ENCODE results near the gene SLX4IP.

DNA sequence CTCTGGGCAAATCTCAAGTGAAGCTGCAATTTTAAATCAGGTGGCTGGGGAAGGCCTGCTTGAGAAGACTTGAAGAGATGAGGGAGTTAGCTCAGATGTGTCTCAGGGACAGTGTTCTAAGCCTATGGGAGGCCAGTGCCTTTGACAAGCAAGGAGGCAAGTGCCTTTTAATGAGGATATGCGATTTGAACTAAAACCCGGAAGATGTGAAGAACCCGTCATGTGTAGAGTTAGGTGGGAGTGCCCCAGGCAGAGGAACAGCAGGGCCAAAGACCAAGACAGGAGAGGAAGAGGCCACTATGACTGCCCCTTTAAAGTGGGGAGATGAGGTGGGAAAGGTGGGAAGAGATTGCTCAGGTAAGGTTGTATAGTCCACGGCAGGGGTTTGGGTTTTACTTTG is 71.9 kb downstream of the SLX4IP start:
- no peak for TF ChIP-seq MYC (IDR thresholded peaks at IDR 0.05; ENCODE audit: low read depth, low read length)
- TF ChIP-seq, protein P1, sequence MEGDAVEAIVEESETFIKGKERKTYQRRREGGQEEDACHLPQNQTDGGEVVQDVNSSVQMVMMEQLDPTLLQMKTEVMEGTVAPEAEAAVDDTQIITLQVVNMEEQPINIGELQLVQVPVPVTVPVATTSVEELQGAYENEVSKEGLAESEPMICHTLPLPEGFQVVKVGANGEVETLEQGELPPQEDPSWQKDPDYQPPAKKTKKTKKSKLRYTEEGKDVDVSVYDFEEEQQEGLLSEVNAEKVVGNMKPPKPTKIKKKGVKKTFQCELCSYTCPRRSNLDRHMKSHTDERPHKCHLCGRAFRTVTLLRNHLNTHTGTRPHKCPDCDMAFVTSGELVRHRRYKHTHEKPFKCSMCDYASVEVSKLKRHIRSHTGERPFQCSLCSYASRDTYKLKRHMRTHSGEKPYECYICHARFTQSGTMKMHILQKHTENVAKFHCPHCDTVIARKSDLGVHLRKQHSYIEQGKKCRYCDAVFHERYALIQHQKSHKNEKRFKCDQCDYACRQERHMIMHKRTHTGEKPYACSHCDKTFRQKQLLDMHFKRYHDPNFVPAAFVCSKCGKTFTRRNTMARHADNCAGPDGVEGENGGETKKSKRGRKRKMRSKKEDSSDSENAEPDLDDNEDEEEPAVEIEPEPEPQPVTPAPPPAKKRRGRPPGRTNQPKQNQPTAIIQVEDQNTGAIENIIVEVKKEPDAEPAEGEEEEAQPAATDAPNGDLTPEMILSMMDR (IDR thresholded peaks at IDR 0.05; ENCODE audit: extremely low read depth in 1 of 2, insufficient read depth in 1 of 2, low read depth in 1 of 2, low read length in 2 of 2) = no peak
- no peak for TF ChIP-seq POLR2AphosphoS5 (IDR thresholded peaks at IDR 0.05; ENCODE audit: insufficient read depth, low read depth, low read length)
- TF ChIP-seq POLR2A (IDR thresholded peaks at IDR 0.05; ENCODE audit: low read depth, low read length) = no peak
- TF ChIP-seq EZH2 (IDR thresholded peaks at IDR 0.05; ENCODE audit: borderline replicate concordance, low read depth, low read length, severe bottlenecking) = no peak
- TF ChIP-seq, protein P2, sequence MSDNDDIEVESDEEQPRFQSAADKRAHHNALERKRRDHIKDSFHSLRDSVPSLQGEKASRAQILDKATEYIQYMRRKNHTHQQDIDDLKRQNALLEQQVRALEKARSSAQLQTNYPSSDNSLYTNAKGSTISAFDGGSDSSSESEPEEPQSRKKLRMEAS (IDR thresholded peaks at IDR 0.05; ENCODE audit: insufficient read depth, insufficient read length) = no peak
- TF ChIP-seq FOS (IDR thresholded peaks at IDR 0.05; ENCODE audit: borderline replicate concordance, insufficient read depth, low read length) = no peak
- TF ChIP-seq JUN (IDR thresholded peaks at IDR 0.05; ENCODE audit: borderline replicate concordance, insufficient read depth, insufficient read length, low read depth) = no peak
